K562 (cell line): ENCODE data around the gene FAM174C. TPM values are rescaled to one million over a fixed set of nuclear protein-coding genes. Genes with fewer than 3 reads are reported as not detected.

Experiments used
- ATAC-seq: fragments of 200-7000 bp; cut with Tn5 transposase; 3 replicates; pipeline ENCODE4 v1.9.1; 2020; ENCODE audit warnings: moderate library complexity
- BruUV-seq: library from RNA; stranded (reverse); fragments of 400-500 nt; replicated peaks from 2 replicates; lab custom pipeline; 2021; lab: Mats Ljungman, UMichigan
- CTCF ChIA-PET: fragments of 300-600 bp; formaldehyde crosslinking; extraction: SDS; loops from one replicate; lab custom pipeline; 2021; ENCODE audit warnings: low intra/inter-chr PET ratio; lab: Yijun Ruan, JAX
- POLR2A ChIA-PET: fragments of 300-600, 350-650 bp; sonication (Branson Sonifier 250); formaldehyde crosslinking; extraction: SDS; loops from one replicate; lab custom pipeline; 2021; ENCODE audit warnings: antibody characterized with exemption, inconsistent platforms; lab: Yijun Ruan, JAX
- DNase-seq, 4 experiments: peaks; one replicate each; pipeline versions ENCODE4 v3.0.0 to v3.0.0-alpha.2; 2011 to 2018; ENCODE audit warnings: low spot score in 3 of 4, mixed read lengths in 3 of 4; ENCODE audit errors: extremely low read depth in 1 of 4
- FAIRE-seq: peaks from 2 replicates; lab custom pipeline; 2011; peaks lifted over from hg19 to GRCh38; lab: Jason Lieb, UNC
- H2AFZ ChIP-seq: 2 replicates; pipeline ENCODE4 v1.6.0; 2011; ENCODE audit warnings: low read depth, low read length, control low read depth, inconsistent platforms
- H3K27ac ChIP-seq: fragments of 200-600 bp; 3 replicates; pipeline ENCODE4 v1.8.0; 2011; ENCODE audit warnings: low read depth, mild to moderate bottlenecking, control low read depth, inconsistent platforms, low read length, moderate library complexity, mixed read lengths; ENCODE audit errors: extremely low read depth
- H3K27me3 ChIP-seq, 2 experiments: fragments of 300-600 bp in 1 of 2; 2 replicates in 1 of 2; 3 replicates in 1 of 2; pipeline versions ENCODE4 v1.6.0 to v1.8.0; 2011; ENCODE audit warnings: inconsistent platforms in 2 of 2, low read length in 2 of 2, mild to moderate bottlenecking in 1 of 2, mixed read lengths in 1 of 2, moderate library complexity in 1 of 2; ENCODE audit not compliant: control insufficient read depth in 2 of 2, insufficient read depth in 2 of 2
- H3K36me3 ChIP-seq: fragments of 300-600 bp; 3 replicates; pipeline ENCODE4 v1.8.0; 2011; ENCODE audit warnings: mild to moderate bottlenecking, low read length, inconsistent platforms; ENCODE audit not compliant: control insufficient read depth, insufficient read depth
- H3K4me1 ChIP-seq, 2 experiments: fragments of 200-600 bp in 1 of 2; replicated peaks in 1 of 2; 2 replicates in 1 of 2; 3 replicates in 1 of 2; pipeline versions ENCODE4 v1.5.1 to v1.8.0; 2011; ENCODE audit warnings: inconsistent platforms in 2 of 2, low read length in 2 of 2, mild to moderate bottlenecking in 1 of 2, mixed read lengths in 1 of 2, moderate library complexity in 1 of 2; ENCODE audit not compliant: control insufficient read depth in 2 of 2, insufficient read depth in 2 of 2
- H3K4me2 ChIP-seq: 2 replicates; pipeline ENCODE4 v1.6.1; 2011; ENCODE audit warnings: low read length, control low read depth, inconsistent platforms, mixed read lengths; ENCODE audit not compliant: insufficient read depth
- H3K4me3 ChIP-seq: fragments of 200-600 bp; sonication (generic), shearing (Covaris generic); 2 replicates; pipeline ENCODE4 v1.5.1; 2016; ENCODE audit warnings: control low read depth, inconsistent platforms
- H3K79me2 ChIP-seq: fragments of 200-600 bp; 3 replicates; pipeline ENCODE4 v1.8.0; 2011; ENCODE audit warnings: low read length, inconsistent platforms; ENCODE audit not compliant: control insufficient read depth, insufficient read depth
- H3K9ac ChIP-seq, 2 experiments: 2 replicates each; pipeline versions ENCODE4 v1.6.0 to v1.6.1; 2011; ENCODE audit warnings: low read depth in 2 of 2, low read length in 2 of 2, control low read depth in 1 of 2, inconsistent platforms in 1 of 2, mild to moderate bottlenecking in 1 of 2, mixed read lengths in 1 of 2; ENCODE audit not compliant: insufficient read depth in 1 of 2
- H3K9me1 ChIP-seq: one replicate; pipeline ENCODE4 v1.6.0; 2011; ENCODE audit warnings: inconsistent platforms, mild to moderate bottlenecking, low read length, moderate library complexity; ENCODE audit not compliant: control insufficient read depth, insufficient read depth
- H3K9me3 ChIP-seq: replicated peaks from 2 replicates; pipeline ENCODE4 v1.5.1; 2011; ENCODE audit warnings: low read depth, low read length, inconsistent platforms; ENCODE audit not compliant: control insufficient read depth, insufficient read depth
- H4K20me1 ChIP-seq: replicated peaks from 2 replicates; pipeline ENCODE4 v1.6.1; 2011; ENCODE audit warnings: low read length, inconsistent platforms, mixed read lengths; ENCODE audit not compliant: control insufficient read depth, insufficient read depth
- ZFP36 ChIP-seq: fragments of 150-350 bp; IDR thresholded peaks from 2 replicates; pipeline ENCODE4 v1.6.1; 2018; ENCODE audit warnings: low read length, low read depth; ENCODE audit not compliant: partially characterized antibody
- ZKSCAN8 ChIP-seq: fragments of 200-800 bp; sonication (Bioruptor generic); IDR thresholded peaks from 2 replicates; pipeline ENCODE4 v1.6.1; 2016; ENCODE audit warnings: missing genetic modification characterization, missing compliant biosample characterization
- WGBS: fragments of 100-300 bp; shearing (Covaris generic); methylation state at CpG from one replicate; pipeline ENCODE4 v1.1.6; 2016; ENCODE audit warnings: low coverage, mixed read lengths; ENCODE audit not compliant: insufficient coverage; ENCODE audit errors: missing lambda C conversion rate; 5-methylcytosine and 5-hydroxymethylcytosine counted together
- in situ Hi-C: fragments of 300-500 bp; cut with MboI; formaldehyde crosslinking; loops from 4 replicates; pipeline ENCODE4 v1.15.0; 2018; ENCODE audit warnings: inconsistent platforms, mixed read lengths
- intact Hi-C: fragments of 100-400 bp; cut with micrococcal nuclease; formaldehyde crosslinking; loops from 2 replicates; pipeline ENCODE4 v1.14.2; 2022
- polyA plus RNA-seq, 8 experiments: library from polyadenylated mRNA; depleted of rRNA in 4 of 8; stranded (reverse) in 5 of 8; unstranded in 3 of 8; fragments of >200 nt; fragmentation: Nextera tagmentation in 2 of 8; fragmentation: Illumina TruSeq in 1 of 8; extraction: Ambion mirVana in 2 of 8; extraction: Trizol in 1 of 8; gene quantifications; 2 replicates each; pipeline versions ENCODE4 v1.2.1 to v1.2.3, GENCODE V29; 2011 to 2014; ENCODE audit warnings: inconsistent platforms in 1 of 8, missing spikeins in 1 of 8
- total RNA-seq, 7 experiments: library from RNA; depleted of rRNA in 6 of 7; stranded (reverse); fragments of >200 nt in 6 of 7; fragmentation: Illumina TruSeq in 2 of 7; extraction: Trizol in 2 of 7; gene quantifications; 2 replicates each; pipeline versions ENCODE4 v1.2.1 to v1.2.3, GENCODE V29; 2011 to 2021; ENCODE audit warnings: low replicate concordance in 1 of 7
- TF ChIP-seq, protein P1 (sequence below), 2 experiments: fragments of 450-650 bp; formaldehyde crosslinking in 1 of 2; IDR thresholded peaks; 2 replicates each; pipeline versions ENCODE4 v1.4.0 to v1.6.1; 2014 to 2020; ENCODE audit warnings: mild to moderate bottlenecking in 2 of 2, borderline replicate concordance in 1 of 2, low read depth in 1 of 2
- TF ChIP-seq, protein P2 (sequence below): sonication (generic); formaldehyde crosslinking; IDR thresholded peaks from 2 replicates; pipeline ENCODE4 v1.5.0; 2020; ENCODE audit warnings: missing genetic modification reagents

Gene FAM174C
- total and polyA plus RNA-seq, 9 of the 15 experiments (the other 6 are each of a cell fraction or from before 2014, with no cell fraction given), result 0.66 to 89.6 (median 20.3) TPM

DNA sequence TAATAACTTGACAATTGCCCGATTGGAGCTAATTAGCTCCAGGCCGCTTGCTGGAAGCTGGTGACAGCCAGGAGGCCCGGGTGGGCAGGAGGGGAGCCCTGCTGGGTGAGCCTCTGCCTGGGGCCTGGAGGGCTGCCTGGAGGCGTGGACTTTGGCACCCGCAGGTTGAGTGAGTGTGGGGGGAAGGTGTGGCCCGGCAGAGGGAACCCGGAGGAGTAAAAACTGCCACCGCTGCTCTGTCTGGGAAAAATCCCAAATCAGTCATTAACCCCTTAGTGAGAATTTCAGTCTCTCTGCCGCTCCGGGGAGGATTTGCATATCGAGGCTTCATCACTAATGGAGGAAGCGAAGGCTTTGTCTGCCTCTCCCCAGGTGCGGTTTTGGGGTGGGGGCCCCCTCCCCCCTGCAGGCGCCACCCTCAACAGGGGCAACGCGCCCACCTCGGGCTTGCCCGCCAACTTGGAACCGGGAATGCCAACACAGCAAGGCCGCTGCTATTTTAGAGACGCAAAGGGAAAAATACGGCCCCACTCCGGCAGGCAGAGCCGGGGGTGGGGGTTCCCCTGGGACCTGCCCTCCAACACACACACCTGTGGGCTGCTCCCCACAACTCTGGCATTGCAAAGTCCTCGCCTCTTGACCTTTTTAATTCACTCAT is 16.6 kb downstream of the FAM174C start:
- Histone ChIP-seq H4K20me1 (peaks cover 4% of the 10 kb centered on the region; the same call in 1 of the 2 replicates), H2AFZ (no peak overlapping the region), H3K9ac (peak overlapping the region in 1 of 2 experiments; percentile 46; a peak in 1 of 4 replicates), H3K79me2 (no peaks in the 10 kb centered on the region), H3K4me3 (no peak overlapping the region), H3K9me1 (no peaks in the 10 kb centered on the region), H3K4me2 (no peak overlapping the region), H3K27me3 (peaks cover 35 to 75% of the 10 kb centered on the region in 2 experiments; a peak in 4 of 5 replicates), H3K9me3 (no peaks in the 10 kb centered on the region), H3K4me1 (peaks cover 0 to 97% of the 10 kb centered on the region in 2 experiments; a peak in 3 of 5 replicates), H3K27ac (no peak overlapping the region), H3K36me3 (no peaks in the 10 kb centered on the region)
- in situ Hi-C loops (no loop called here), intact Hi-C loops (no loop called here)
- DNase-seq, result no peak
- ChIA-PET CTCF (no interaction called here), POLR2A (interaction anchor here (0.6 to 1.0 kb wide), 3 partner anchors 11 to 23 kb away, joined by 3 to 5 read pairs (median 4); partner anchors contain the start of gene CIRBP)
- 8% methylated on average over 21 of the region's 25 CpGs for WGBS
- no peak for ATAC-seq
- FAIRE-seq, result no peak
- BruUV-seq, result no TSS peak
- TF ChIP-seq, protein P1, sequence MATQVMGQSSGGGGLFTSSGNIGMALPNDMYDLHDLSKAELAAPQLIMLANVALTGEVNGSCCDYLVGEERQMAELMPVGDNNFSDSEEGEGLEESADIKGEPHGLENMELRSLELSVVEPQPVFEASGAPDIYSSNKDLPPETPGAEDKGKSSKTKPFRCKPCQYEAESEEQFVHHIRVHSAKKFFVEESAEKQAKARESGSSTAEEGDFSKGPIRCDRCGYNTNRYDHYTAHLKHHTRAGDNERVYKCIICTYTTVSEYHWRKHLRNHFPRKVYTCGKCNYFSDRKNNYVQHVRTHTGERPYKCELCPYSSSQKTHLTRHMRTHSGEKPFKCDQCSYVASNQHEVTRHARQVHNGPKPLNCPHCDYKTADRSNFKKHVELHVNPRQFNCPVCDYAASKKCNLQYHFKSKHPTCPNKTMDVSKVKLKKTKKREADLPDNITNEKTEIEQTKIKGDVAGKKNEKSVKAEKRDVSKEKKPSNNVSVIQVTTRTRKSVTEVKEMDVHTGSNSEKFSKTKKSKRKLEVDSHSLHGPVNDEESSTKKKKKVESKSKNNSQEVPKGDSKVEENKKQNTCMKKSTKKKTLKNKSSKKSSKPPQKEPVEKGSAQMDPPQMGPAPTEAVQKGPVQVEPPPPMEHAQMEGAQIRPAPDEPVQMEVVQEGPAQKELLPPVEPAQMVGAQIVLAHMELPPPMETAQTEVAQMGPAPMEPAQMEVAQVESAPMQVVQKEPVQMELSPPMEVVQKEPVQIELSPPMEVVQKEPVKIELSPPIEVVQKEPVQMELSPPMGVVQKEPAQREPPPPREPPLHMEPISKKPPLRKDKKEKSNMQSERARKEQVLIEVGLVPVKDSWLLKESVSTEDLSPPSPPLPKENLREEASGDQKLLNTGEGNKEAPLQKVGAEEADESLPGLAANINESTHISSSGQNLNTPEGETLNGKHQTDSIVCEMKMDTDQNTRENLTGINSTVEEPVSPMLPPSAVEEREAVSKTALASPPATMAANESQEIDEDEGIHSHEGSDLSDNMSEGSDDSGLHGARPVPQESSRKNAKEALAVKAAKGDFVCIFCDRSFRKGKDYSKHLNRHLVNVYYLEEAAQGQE (IDR thresholded peaks at IDR 0.05; ENCODE audit: borderline replicate concordance), result no peak
- TF ChIP-seq, protein P1 (CRISPR knock-in tag; IDR thresholded peaks at IDR 0.05; ENCODE audit: low read depth), result no peak
- TF ChIP-seq ZKSCAN8 (CRISPR knock-in tag) (peak; percentile 96; the same call in 1 of the 2 replicates), ZFP36 (peak; percentile 46)
- TF ChIP-seq, protein P2, sequence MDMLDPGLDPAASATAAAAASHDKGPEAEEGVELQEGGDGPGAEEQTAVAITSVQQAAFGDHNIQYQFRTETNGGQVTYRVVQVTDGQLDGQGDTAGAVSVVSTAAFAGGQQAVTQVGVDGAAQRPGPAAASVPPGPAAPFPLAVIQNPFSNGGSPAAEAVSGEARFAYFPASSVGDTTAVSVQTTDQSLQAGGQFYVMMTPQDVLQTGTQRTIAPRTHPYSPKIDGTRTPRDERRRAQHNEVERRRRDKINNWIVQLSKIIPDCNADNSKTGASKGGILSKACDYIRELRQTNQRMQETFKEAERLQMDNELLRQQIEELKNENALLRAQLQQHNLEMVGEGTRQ (CRISPR knock-in tag), result no peak
